GM21423 (cell line): Measurements from ENCODE around the gene SLC6A3.

Source experiments
- ATAC-seq: cut with Tn5 transposase; IDR thresholded peaks from one replicate; pipeline ENCODE4 v1.9.1; 2021; ENCODE audit warnings: mild to moderate bottlenecking, moderate library complexity; ENCODE audit not compliant: unreplicated experiment

SLC6A3 gene

GRCh38 chr5:1442222-1443145 is 2.8 kb downstream of the SLC6A3 start:
- ATAC-seq = no peak

GRCh38 chr5:1441166-1441865 is 3.9 kb downstream of the SLC6A3 start:
- ATAC-seq = no peak

- ATAC-seq = no peak
Observed at GRCh38 chr5:1440098-1440493, 5.1 kb downstream of the SLC6A3 start.

- ATAC-seq = no peak
Observed at GRCh38 chr5:1439388-1440097, 5.7 kb downstream of the SLC6A3 start.

GRCh38 chr5:1438871-1439270 is 6.4 kb downstream of the SLC6A3 start:
- no peak for ATAC-seq

GRCh38 chr5:1437876-1438559 is 7.2 kb downstream of the SLC6A3 start:
- no peak for ATAC-seq

GRCh38 chr5:1437226-1437829 is 7.9 kb downstream of the SLC6A3 start:
- no peak for ATAC-seq

- ATAC-seq = no peak
Observed at GRCh38 chr5:1436681-1437080, 8.6 kb downstream of the SLC6A3 start.

- ATAC-seq = no peak
Observed at GRCh38 chr5:1436036-1436435, 9.2 kb downstream of the SLC6A3 start.

- ATAC-seq = no peak
Observed at GRCh38 chr5:1435369-1435768, 9.9 kb downstream of the SLC6A3 start.

- ATAC-seq = no peak
Observed at GRCh38 chr5:1432296-1432695, 12.9 kb downstream of the SLC6A3 start.

GRCh38 chr5:1431896-1432295 is 13.3 kb downstream of the SLC6A3 start:
- no peak for ATAC-seq

- ATAC-seq = no peak
Observed at GRCh38 chr5:1431021-1431811, 14.0 kb downstream of the SLC6A3 start.

- ATAC-seq = no peak
Observed at GRCh38 chr5:1430121-1430795, 15.0 kb downstream of the SLC6A3 start.

GRCh38 chr5:1429496-1429895 is 15.7 kb downstream of the SLC6A3 start:
- ATAC-seq = no peak

- ATAC-seq = no peak
Observed at GRCh38 chr5:1429066-1429465, 16.2 kb downstream of the SLC6A3 start.

GRCh38 chr5:1428107-1428506 is 17.1 kb downstream of the SLC6A3 start:
- ATAC-seq = no peak

GRCh38 chr5:1424716-1425115 is 20.5 kb downstream of the SLC6A3 start:
- no peak for ATAC-seq

- no peak for ATAC-seq
Observed at GRCh38 chr5:1423901-1424603, 21.2 kb downstream of the SLC6A3 start.
